Tibial nerve (tissue), 4 donors: ENCODE data around the gene IGIP. TPM values are rescaled to one million over a fixed set of nuclear protein-coding genes. Genes with fewer than 3 reads are reported as not detected.

Source experiments
- DNase-seq, 2 donors: peaks; one replicate each; pipeline ENCODE4 v3.0.0-alpha.2; 2019; ENCODE audit warnings: low spot score in 2 of 2
- H3K27ac ChIP-seq, 4 donors: fragments of 200-600 bp; sonication (generic) in 3 of 4; one replicate each; pipeline ENCODE4 v1.5.1; 2017 to 2019; ENCODE audit warnings: mild to moderate bottlenecking in 1 of 4
- H3K27me3 ChIP-seq, 2 donors: fragments of 200-600 bp; sonication (generic) in 1 of 2; one replicate each; pipeline versions ENCODE4 v1.5.1 to v1.6.0; 2017 to 2019
- H3K36me3 ChIP-seq, 3 donors: fragments of 200-600 bp; sonication (generic); one replicate each; pipeline ENCODE4 v1.5.1; 2018 to 2019
- H3K4me1 ChIP-seq, 4 donors: fragments of 200-600 bp; sonication (generic) in 3 of 4; one replicate each; pipeline ENCODE4 v1.5.1; 2017 to 2019
- H3K4me3 ChIP-seq, 4 donors: fragments of 200-600 bp; sonication (generic) in 3 of 4; one replicate each; pipeline ENCODE4 v1.5.1; 2017 to 2019; ENCODE audit warnings: mild to moderate bottlenecking in 1 of 4, moderate library complexity in 1 of 4
- H3K9me3 ChIP-seq, 4 donors: fragments of 200-600 bp; sonication (generic) in 3 of 4; one replicate each; pipeline ENCODE4 v1.5.1; 2017 to 2019
- CTCF ChIP-seq, 5 experiments: fragments of 200-600 bp in 3 of 5; fragments of 450-650 bp in 2 of 5; sonication (generic) in 3 of 5; IDR thresholded peaks; one replicate each; pipeline ENCODE4 v1.5.1; 2016 to 2019; ENCODE audit warnings: antibody characterized with exemption in 5 of 5, mild to moderate bottlenecking in 3 of 5, moderate library complexity in 2 of 5
- EP300 ChIP-seq, 2 donors: sonication (generic); formaldehyde crosslinking; IDR thresholded peaks; one replicate each; pipeline ENCODE4 v1.6.1; 2017; ENCODE audit warnings: antibody characterized with exemption in 2 of 2, mild to moderate bottlenecking in 1 of 2
- POLR2A ChIP-seq, 2 donors: fragments of 450-650 bp; IDR thresholded peaks; one replicate each; pipeline ENCODE4 v1.6.1; 2017; ENCODE audit warnings: antibody characterized with exemption in 2 of 2, mild to moderate bottlenecking in 2 of 2, moderate library complexity in 2 of 2
- WGBS, 2 donors: methylation state at CpG; one replicate each; pipeline ENCODE4 v1.1.5; 2018; 5-methylcytosine and 5-hydroxymethylcytosine counted together
- total RNA-seq, 4 donors: library from RNA; depleted of rRNA; stranded (reverse); fragments of >200 nt; gene quantifications; one replicate each; pipeline ENCODE4 v1.1.0, GENCODE V29; 2016

Gene IGIP
- total RNA-seq, 4 donors from 2014 or later = 16.5 to 28.6 (median 27.1) TPM

- Histone ChIP-seq H3K27ac (no peak overlapping the region), H3K4me3 (no peak overlapping the region), H3K36me3 (no peaks in the 10 kb centered on the region), H3K9me3 (no peaks in the 10 kb centered on the region), H3K27me3 (no peaks in the 10 kb centered on the region), H3K4me1 (peaks cover 0 to 79% (median 36%) of the 10 kb centered on the region in 4 donors)
- no peak for TF ChIP-seq POLR2A (IDR thresholded peaks at IDR 0.05)
- TF ChIP-seq CTCF (IDR thresholded peaks at IDR 0.05) = peak in 1 of 5 experiments; percentile 8
- no peak for TF ChIP-seq EP300 (IDR thresholded peaks at IDR 0.05)
- no peak for DNase-seq
- WGBS, 2 donors = 66% methylated on average over 3 of the region's 3 CpGs
Observed at GRCh38 chr5:140118302-140118936, 7.3 kb upstream of the IGIP start.

- H3K36me3 ChIP-seq = no peaks in the 10 kb centered on the region
- whole genome bisulfite sequencing, 2 donors = 90% methylated on average over 6 of the region's 6 CpGs
- H3K4me1 ChIP-seq = peaks cover 0 to 44% (median 0%) of the 10 kb centered on the region in 4 donors
- no peak for DNase-seq
- no peak overlapping the region for H3K4me3 ChIP-seq
- H3K27ac ChIP-seq = no peak overlapping the region
- no peaks in the 10 kb centered on the region for H3K9me3 ChIP-seq
- no peak for TF ChIP-seq CTCF (IDR thresholded peaks at IDR 0.05)
- TF ChIP-seq POLR2A (IDR thresholded peaks at IDR 0.05) = no peak
- no peak for TF ChIP-seq EP300 (IDR thresholded peaks at IDR 0.05)
- no peaks in the 10 kb centered on the region for H3K27me3 ChIP-seq
Observed at GRCh38 chr5:140126315-140127012, 727 bp downstream of the IGIP start.

- DNase-seq = no peak
- 85% methylated on average over 5 of the region's 5 CpGs for WGBS, 2 donors
Observed at GRCh38 chr5:140128376-140128775, 2.6 kb downstream of the IGIP start.

GRCh38 chr5:140130949-140131733 lies 5.4 kb downstream of the IGIP start:
- Histone ChIP-seq H3K4me1 (peaks cover 0 to 25% (median 9%) of the 10 kb centered on the region in 4 donors), H3K36me3 (no peaks in the 10 kb centered on the region), H3K27ac (no peak overlapping the region), H3K27me3 (no peaks in the 10 kb centered on the region), H3K4me3 (no peak overlapping the region), H3K9me3 (no peaks in the 10 kb centered on the region)
- TF ChIP-seq POLR2A (IDR thresholded peaks at IDR 0.05) = no peak
- TF ChIP-seq CTCF (IDR thresholded peaks at IDR 0.05) = no peak
- no peak for TF ChIP-seq EP300 (IDR thresholded peaks at IDR 0.05)
- DNase-seq = no peak
- 64 to 70% methylated on average over 5 of the region's 5 CpGs for WGBS, 2 donors

More at GRCh38 chr5:140128376-140128775, 2.6 kb downstream of the IGIP start:
- Histone ChIP-seq H3K27ac (no peak overlapping the region), H3K9me3 (no peaks in the 10 kb centered on the region), H3K4me3 (no peak overlapping the region), H3K27me3 (no peaks in the 10 kb centered on the region), H3K36me3 (no peaks in the 10 kb centered on the region), H3K4me1 (peaks cover 0 to 43% (median 9%) of the 10 kb centered on the region in 4 donors)
- TF ChIP-seq CTCF (IDR thresholded peaks at IDR 0.05) (no peak), POLR2A (IDR thresholded peaks at IDR 0.05) (no peak), EP300 (IDR thresholded peaks at IDR 0.05) (no peak)
